Astrocyte of the spinal cord (primary cell): ENCODE data around the gene RLF.

Source experiments
- DNase-seq: peaks from one replicate; pipeline ENCODE4 v3.0.0; 2011; ENCODE audit warnings: low read depth, low spot score
- H3K4me3 ChIP-seq: 2 replicates; pipeline ENCODE4 v1.5.1; 2011; ENCODE audit warnings: low read depth, mild to moderate bottlenecking, low read length, moderate library complexity
- CTCF ChIP-seq: IDR thresholded peaks from 2 replicates; pipeline ENCODE4 v1.5.1; 2012; ENCODE audit warnings: low read depth, mild to moderate bottlenecking, low read length, inconsistent platforms
- in situ Hi-C: cut with HindIII; loops from 2 replicates; pipeline ENCODE4 v1.10.0; 2017; ENCODE audit warnings: low sequenced_read_pairs

RLF gene

GRCh38 chr1:40133312-40133665, 27.9 kb upstream of the RLF start:
- in situ Hi-C loops = no loop called here
- DNase-seq = no peak
- no peak overlapping the region for H3K4me3 ChIP-seq
- TF ChIP-seq CTCF = no peak

DNA sequence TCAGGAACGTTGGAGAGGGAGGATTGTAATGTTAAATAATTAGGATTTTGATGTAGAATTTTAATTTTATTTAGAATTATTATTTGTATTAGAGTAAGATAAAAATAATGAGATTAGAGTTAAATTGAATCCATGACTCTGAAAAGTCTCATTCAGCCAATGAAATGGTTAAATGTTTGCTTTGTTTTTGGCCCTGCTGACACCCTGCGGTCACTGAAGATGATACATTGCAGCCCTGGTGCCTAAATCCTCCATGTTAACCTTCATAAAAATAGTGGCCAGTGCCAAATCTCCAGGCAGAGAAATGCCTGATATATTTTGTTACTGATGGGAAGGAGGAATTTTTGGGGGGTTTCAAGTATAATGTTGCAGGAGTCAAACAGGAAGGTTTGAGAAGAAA, 27.3 kb upstream of the RLF start:
- no peak for TF ChIP-seq CTCF
- no peak for DNase-seq
- in situ Hi-C loops = no loop called here
- H3K4me3 ChIP-seq = no peak overlapping the region

DNA sequence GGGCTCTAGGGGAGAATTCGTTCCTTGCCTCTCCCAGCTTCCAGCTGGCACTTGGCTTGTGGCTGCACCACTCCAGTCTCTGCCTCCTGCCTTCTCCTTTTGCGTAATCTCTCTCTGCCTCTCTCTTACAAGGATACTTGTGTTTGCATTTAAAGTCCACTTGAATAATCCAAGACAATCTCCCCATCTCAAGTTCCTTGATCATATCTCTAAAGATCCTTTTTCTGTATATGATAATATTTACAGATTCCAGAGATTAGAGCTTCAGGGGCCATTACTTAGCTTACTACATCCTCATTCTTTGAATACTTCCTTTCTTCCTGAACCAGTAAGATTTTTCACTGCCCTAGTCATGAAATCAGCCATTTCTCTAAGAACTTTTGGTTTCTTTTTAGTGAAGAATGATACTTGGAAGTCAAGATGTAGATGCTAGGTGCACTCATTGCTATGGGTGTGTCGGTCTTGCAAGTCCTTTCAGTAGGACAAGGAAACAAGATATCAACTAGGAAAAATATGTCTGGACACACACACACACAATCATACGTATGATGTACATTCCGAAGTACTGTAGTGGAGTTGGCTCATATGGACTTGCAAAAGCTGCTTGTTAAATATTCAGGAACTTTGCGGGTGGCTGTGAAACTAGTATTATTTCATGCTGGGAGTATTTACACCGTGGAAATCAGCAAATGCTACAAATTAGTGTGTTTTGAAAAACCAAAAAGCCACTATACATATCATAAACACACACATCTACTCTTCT, 20.8 kb upstream of the RLF start:
- in situ Hi-C loops = no loop called here
- no peak for DNase-seq
- no peak overlapping the region for H3K4me3 ChIP-seq
- no peak for TF ChIP-seq CTCF

DNA sequence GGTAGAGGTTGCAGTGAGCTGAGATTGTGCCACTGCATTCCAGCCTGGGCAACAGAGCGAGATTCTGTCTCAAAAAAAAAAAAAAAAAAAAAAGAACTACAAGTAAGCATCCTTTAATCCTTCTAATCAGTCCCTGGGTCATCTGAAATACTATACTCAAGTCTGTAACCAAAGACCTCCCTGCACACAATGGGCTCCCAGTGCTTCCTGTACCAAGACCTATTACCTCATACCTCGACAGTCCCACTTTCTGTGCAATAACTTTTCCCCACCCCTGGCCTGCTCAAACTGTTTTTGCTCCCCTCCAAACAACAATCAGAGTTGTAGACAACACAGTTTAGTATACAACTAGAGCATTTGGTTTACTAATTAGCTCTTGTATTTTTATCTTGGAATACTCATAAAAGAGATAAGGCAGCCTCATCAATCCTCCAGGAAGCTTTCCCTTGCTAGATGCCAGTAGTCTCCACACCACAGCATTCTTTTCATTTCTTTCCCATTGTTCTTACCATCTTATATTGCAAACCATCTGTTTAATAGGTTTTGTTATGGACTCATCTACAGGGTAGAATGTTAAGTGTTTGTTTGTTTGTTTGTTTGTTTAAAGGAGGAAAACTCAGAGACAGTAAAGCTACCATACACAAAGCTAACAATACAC, 19.2 kb upstream of the RLF start:
- no peak overlapping the region for H3K4me3 ChIP-seq
- in situ Hi-C loops = no loop called here
- TF ChIP-seq CTCF = no peak
- DNase-seq = no peak

GRCh38 chr1:40143891-40144575, 17.2 kb upstream of the RLF start:
- no peak overlapping the region for H3K4me3 ChIP-seq
- peak; percentile 63 for DNase-seq
- TF ChIP-seq CTCF = peak; percentile 82
- in situ Hi-C loops = no loop called here

- TF ChIP-seq CTCF = no peak
- in situ Hi-C loops = no loop called here
- no peak for DNase-seq
- H3K4me3 ChIP-seq = no peak overlapping the region
These were observed 9.6 kb upstream of the RLF start for GRCh38 chr1:40151457-40152079.
